KG1 (cell line): Measurements from ENCODE around the gene PTH1R.

Source experiments
- DNase-seq: peaks from one replicate; lab custom pipeline; 2025; lab: John Stamatoyannopoulos, UW

The PTH1R gene

GRCh38 chr3:46849686-46850467 is 27.6 kb upstream of the PTH1R start:
- no peak for DNase-seq

- DNase-seq = no peak
These were observed 27.1 kb upstream of the PTH1R start for GRCh38 chr3:46850468-46850779.

- no peak for DNase-seq
These were observed 25.9 kb upstream of the PTH1R start for GRCh38 chr3:46851364-46852333.

- DNase-seq = no peak
These were observed 25.2 kb upstream of the PTH1R start for GRCh38 chr3:46852334-46852720.

- no peak for DNase-seq
These were observed 24.6 kb upstream of the PTH1R start for GRCh38 chr3:46852839-46853355.

GRCh38 chr3:46853441-46854415 is 23.8 kb upstream of the PTH1R start:
- DNase-seq = no peak

- no peak for DNase-seq
These were observed 22.9 kb upstream of the PTH1R start for GRCh38 chr3:46854555-46854991.

GRCh38 chr3:46856576-46857471 is 20.7 kb upstream of the PTH1R start:
- DNase-seq = no peak

GRCh38 chr3:46857485-46858341 is 19.8 kb upstream of the PTH1R start:
- no peak for DNase-seq

GRCh38 chr3:46858456-46858855 is 19.1 kb upstream of the PTH1R start:
- no peak for DNase-seq

GRCh38 chr3:46859001-46859710 is 18.4 kb upstream of the PTH1R start:
- DNase-seq = no peak

GRCh38 chr3:46860017-46860809 is 17.3 kb upstream of the PTH1R start:
- DNase-seq = no peak

- no peak for DNase-seq
These were observed 16.5 kb upstream of the PTH1R start for GRCh38 chr3:46860810-46861604.

- DNase-seq = no peak
These were observed 15.7 kb upstream of the PTH1R start for GRCh38 chr3:46861605-46862368.

- DNase-seq = no peak
These were observed 15.0 kb upstream of the PTH1R start for GRCh38 chr3:46862369-46863025.

- no peak for DNase-seq
These were observed 14.2 kb upstream of the PTH1R start, which contains the start of gene MYL3 for GRCh38 chr3:46863261-46863782. Gene MYL3, minus strand, starts transcription at chr3:46863444. Its CDS starts 54 bp downstream, at chr3:46863390.
